HUDEP-2 (cell line): Measurements from ENCODE around the gene SEMA6A.
"Not testable (repeated sequence)": the region's sequence is repeated elsewhere in the genome, so short reads cannot be mapped to it uniquely, and the experiment has no call there.

Source experiments
- DNase-seq, 76 experiments: peaks; one replicate each; lab custom pipeline; 2025; ENCODE audit not compliant: unreplicated experiment in 76 of 76; lab: John Stamatoyannopoulos, UW

The SEMA6A gene

GRCh38 chr5:116524051-116524904, 50.3 kb downstream of the SEMA6A start:
- no peak for DNase-seq

- not testable (repeated sequence) for DNase-seq
Observed at GRCh38 chr5:116523182-116523581, 51.4 kb downstream of the SEMA6A start.

DNA sequence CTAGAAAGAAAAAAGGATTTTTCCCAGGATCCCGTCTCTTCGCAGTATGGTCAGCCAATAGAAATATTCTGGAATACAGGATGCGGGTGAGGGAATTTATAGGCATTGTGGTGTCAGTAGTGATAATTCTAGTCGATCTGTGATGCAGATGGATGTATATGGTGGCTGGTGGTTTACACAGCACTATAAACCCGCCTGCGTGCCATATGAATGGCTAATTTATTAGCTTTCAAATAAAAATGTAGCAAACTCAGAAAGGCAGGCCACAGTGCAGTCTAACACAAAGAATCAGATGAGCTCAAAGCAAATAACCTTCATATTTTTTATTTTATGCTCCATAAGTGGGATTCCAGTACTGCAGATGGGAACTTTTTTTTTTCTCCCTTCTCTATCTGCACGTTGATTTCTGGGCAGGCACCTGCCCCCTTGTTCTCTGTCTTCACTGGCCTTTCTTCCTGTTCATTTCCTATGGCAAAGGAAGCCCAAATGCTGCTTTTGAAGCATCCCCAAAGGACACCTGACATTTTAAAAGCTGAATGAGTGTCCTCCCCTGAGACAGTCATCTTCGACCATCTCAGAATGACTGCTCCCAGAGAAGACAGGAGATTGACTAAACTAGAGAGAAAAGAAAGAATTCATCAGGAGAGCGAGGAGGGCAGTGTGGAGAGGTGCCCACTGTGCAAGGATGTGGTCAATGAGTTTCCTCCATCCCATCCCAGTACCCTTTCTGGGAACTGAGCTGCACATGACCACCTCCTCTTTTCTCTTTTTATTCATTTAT, 52.1 kb downstream of the SEMA6A start:
- no peak for DNase-seq

- DNase-seq: no peak
Observed at GRCh38 chr5:116521173-116521872, 53.3 kb downstream of the SEMA6A start.

DNA sequence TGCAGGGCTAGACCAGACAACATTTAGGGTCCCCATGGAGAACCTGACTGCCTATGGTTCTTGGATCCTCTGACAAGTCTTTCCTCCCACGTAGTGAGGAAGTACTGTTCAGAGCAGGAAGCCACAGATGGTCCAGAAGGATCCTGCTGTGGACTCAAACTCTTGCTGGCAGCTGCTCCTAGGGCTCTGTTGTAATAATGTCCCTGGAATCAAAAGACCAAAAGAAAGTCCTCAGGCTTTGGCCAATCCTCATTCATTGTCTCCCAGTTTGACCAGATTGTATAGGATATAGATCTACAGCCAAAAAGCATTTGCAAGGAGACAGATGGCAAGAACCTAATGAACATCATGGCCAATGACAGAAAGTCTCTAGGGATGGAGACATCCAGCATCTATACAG, 53.9 kb downstream of the SEMA6A start:
- DNase-seq: no peak

- no peak for DNase-seq
Observed at GRCh38 chr5:116518423-116518822, 56.2 kb downstream of the SEMA6A start.

GRCh38 chr5:116517488-116517887, 57.1 kb downstream of the SEMA6A start:
- no peak for DNase-seq

DNA sequence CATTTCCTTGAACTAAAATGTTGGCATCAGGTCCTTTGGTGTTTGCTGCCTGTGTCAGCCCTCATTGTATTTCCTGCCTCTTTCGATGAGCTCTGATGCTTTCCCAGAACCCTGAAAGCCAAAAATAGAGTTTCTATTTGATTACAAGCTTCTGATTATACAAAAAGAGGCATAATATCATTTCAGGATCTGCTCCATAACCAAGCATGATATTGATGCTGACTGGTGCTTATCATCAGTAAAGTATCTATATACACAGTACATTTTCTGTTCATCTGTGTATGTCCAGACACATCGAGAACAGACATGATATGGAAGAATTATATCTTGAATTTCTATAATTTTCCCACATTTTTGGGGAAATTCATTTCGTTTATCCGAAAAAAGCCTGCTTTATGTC, 58.6 kb downstream of the SEMA6A start:
- DNase-seq: no peak

- no peak for DNase-seq
Observed at GRCh38 chr5:116514421-116514970, 60.1 kb downstream of the SEMA6A start.

DNA sequence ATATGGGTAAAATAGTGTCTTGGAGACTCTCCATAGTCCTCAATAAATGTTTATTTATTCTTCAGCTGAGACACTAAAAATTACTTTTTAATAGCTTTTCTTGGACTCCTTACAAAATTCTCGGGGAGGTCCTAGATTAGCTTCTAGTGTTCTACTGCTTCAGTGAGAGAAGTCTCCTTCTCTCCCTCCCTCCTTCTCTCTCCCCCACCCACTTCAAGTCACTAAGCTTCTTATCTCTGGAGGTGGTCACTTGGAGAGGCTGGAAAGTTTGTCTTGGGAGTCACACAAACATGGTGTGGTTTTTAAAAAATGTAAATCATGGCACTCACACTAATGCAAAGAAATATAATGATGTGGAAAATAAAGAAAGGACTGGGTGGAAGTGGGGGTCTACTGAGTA, 64.1 kb downstream of the SEMA6A start:
- DNase-seq: no peak

DNA sequence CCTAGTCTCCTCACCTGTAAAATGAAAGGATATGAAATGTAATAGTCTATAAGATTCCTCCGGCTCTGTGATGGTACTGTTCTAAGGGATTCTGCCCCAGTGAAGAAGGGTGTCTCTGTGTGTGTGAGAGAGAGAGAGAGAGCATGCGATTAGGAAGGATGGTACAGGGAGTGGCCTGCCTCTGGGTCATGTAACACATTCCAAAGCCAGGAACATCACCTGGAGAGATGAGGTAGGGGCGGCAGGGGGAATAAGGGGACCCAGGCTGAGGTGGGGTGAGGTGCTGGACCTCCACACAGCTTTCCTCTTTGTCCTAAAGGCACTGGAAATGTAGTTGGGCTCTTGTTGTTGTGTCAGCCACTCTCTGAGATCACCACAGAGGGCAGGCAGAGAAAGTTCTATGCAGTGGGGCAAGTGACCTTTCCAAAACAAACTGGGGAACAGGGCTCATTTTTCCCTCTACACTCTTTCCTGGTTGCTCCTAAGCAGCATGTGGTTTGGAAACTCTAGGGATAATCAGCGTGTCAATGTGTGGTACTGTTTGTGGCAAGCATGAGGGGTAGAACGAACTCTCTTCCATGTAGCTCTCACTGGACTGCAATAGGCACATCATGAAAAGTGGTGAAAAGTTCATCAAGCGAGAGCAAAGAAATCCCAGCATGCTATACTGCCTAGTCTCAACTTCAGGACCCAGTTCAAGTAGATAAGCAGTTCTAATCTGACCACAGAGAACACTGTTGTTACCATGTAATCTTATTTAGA, 65.0 kb downstream of the SEMA6A start:
- DNase-seq: no peak

- DNase-seq: no peak
Observed at GRCh38 chr5:116508835-116509234, 65.8 kb downstream of the SEMA6A start.

GRCh38 chr5:116507941-116508655, 66.5 kb downstream of the SEMA6A start:
- DNase-seq: no peak

GRCh38 chr5:116507051-116507537, 67.5 kb downstream of the SEMA6A start:
- no peak for DNase-seq

DNA sequence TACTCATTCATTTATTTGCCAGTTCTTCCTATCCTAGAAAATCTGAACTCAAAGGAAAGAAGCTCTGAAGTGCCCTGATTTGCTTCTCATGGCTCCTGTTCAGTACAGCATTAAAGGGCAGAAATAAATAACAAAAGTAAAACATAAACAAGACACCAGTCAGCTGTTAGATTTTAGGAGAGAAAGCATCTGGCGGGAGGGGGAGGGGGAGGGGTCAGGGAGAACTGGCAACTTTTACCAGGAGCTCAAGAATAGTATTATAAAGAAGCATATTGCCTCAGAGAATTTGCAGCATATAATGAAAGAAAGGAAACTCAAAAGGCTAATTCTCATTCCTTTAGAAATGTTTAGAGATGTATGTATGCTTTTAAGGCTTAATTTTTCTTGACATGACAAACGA, 68.1 kb downstream of the SEMA6A start:
- DNase-seq: no peak

DNA sequence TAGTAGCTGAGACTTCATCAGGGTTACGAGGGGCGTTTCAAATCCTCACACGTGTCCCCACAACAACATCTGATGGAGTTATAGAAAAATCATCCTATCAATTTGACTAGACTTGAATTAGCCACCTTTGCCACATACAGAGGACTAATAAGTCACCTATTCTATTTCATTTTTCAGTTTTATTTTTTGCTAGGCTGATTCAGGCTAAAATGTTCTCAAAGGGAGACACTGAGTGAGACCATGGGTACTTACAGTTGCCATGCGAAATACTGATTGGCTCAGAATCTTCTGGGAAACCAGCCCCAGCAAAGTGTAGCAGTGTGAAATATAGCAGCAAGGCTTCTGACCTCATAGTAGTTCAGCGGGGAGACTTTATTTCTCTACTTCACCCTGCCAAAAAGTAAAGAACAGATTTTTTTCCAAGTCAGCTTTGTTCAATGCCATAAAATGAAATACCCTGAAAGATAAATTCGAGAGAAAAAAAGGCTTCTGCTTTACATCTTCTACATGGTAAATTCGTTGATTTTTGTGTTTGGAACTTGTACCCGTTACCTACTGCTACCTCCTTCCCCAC, 69.9 kb downstream of the SEMA6A start:
- DNase-seq: no peak

DNA sequence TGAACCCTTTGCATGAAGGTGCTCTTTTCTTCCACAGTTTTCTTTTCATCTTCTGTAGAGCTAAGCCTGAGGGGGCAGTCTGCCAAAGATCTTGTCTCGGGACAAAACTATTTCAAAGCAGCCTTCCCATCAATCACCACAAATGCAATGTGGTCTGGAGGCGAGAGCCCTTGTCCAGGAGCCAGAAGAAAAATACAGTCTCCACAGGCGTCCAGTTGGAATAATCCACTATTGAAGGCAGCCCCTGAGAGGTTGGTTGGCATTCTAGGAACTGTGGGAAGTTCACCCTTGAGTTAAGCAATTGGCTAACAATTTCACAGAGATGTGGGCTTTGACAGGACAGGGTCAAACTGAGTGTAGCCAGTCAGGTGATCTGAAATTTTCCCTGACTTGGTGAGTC, 72.0 kb downstream of the SEMA6A start:
- DNase-seq: no peak

DNA sequence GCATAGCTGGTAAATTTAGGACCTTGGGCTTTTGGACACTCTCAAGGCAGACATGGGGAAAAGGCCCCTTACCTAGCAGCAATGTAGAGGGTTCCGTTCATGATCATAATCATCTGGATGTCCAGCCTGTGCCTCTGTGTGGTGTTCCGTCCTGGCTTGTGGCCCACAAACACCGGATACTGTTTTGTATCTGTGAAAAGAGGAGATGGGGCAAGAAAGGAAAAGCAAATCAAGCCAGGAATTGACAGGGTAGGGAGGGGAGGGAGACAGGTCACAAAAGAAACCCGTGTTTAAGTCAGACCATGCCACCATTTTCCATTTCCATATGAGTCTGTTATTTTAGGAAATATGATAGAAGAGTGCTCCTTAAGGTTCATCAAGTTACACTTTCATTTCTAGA, 72.5 kb downstream of the SEMA6A start:
- no peak for DNase-seq

DNA sequence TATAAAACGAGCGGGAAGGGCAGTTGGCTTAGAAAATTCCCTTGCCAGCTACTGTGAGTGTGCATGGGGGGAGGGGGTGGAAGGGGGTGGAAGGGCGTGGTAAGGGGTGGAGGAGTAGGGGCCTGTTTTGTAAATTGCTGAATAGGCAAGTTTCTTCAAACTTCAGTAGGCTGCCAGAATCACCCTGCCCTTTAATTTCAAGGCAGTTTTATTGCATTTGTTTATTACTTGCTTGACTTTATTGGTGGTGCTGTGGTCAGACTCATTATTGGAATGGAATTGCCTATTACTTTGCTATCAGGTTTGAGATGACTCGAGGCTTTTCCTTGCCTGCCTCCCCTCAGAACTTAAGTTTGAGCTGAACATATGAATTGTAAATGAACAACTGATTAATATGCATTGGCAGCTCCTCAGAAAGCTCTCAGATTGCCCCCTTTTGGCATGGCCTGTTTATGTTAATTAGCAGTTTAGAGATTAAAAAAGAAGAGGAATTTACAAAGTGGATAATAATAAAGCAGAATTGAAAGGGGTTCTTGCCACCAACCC, 76.0 kb downstream of the SEMA6A start:
- DNase-seq: no peak
